Stimulated activated CD4-positive, alpha-beta T cell treated with anti-CD3 and anti-CD28 coated beads, Interleukin-15, amount 100 ng/mL, for 48 hours (primary cell): ENCODE data around the gene GRAMD2B.

Source experiments
- DNase-seq, 2 donors: peaks; one replicate each; pipeline ENCODE4 v3.0.0-alpha.2; 2020; ENCODE audit warnings: low read depth in 2 of 2

The GRAMD2B gene

GRCh38 chr5:126542441-126542840 is 119.2 kb downstream of the GRAMD2B start:
- no peak for DNase-seq

DNA sequence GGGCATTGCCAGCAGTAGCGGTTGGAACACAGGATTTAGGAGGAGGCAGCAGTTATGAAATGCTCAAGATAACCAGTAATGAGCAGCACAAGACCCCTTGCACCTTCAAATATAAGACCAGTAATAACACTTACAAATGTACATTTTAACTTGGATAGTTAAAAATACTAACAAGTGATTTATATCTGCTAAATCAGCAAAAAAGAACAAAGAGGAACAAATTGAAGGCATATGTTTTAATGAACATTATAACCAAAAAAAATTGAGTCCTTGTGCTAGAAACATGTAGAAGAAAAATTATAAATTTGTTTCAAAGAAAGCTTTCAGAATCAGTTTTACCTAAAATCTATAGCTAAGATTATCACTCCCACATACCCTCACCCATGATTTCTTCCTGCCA is 119.8 kb downstream of the GRAMD2B start:
- DNase-seq = no peak

DNA sequence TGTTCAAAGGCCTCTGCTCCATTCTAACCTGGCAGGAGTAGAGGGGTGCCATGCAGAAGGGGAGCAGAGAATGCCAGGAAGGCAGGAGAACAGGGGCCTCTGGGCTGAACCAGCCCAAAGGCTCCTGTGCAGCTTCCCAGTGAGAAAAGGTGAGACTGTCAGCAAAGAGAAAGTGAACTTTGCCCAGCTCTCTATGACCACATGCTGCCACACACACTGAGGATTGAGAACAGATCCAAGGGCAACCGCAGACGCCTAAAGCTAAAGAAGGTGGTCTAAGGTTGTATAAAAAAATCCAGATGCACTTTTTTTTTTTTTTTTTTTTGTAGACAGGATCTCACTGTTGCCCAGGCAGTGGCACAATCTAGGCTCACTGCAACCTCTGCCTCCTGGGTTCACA is 120.5 kb downstream of the GRAMD2B start:
- DNase-seq = no peak
